GM19468 (cell line): ENCODE results near the gene EPHB2.

Experiments used
- ATAC-seq: cut with Tn5 transposase; IDR thresholded peaks from one replicate; pipeline ENCODE4 v1.9.1; 2021; ENCODE audit warnings: mild to moderate bottlenecking, moderate library complexity, moderate number of reproducible peaks; ENCODE audit not compliant: unreplicated experiment; ENCODE audit errors: extremely low read depth

The EPHB2 gene

GRCh38 chr1:22959545-22960360 is 249.1 kb downstream of the EPHB2 start:
- ATAC-seq, result no peak

DNA sequence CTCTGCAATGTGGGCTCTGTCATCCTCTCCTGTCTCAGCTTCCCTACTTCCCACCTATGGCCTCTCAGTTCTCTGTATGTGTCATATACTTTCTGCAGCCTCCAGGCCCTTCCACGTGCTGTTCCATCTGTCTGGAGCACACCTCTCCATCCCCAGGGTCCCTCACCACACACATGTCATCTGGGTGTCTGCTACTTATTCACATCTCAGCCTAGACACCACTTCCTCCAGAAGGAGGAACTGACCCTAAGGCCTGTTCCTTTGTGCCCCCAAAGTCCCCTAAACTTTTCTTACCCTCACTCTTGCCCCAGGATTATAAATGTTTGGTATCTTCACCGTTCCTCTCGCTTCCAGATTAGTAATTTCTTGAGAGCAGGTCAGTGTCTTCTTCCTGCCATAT is 251.9 kb downstream of the EPHB2 start:
- ATAC-seq, result no peak

- no peak for ATAC-seq
Measured at GRCh38 chr1:22963044-22963677, 252.5 kb downstream of the EPHB2 start.

- no peak for ATAC-seq
Measured at GRCh38 chr1:22966309-22966708, 255.7 kb downstream of the EPHB2 start.

GRCh38 chr1:22967833-22968232 is 257.2 kb downstream of the EPHB2 start:
- ATAC-seq, result no peak

DNA sequence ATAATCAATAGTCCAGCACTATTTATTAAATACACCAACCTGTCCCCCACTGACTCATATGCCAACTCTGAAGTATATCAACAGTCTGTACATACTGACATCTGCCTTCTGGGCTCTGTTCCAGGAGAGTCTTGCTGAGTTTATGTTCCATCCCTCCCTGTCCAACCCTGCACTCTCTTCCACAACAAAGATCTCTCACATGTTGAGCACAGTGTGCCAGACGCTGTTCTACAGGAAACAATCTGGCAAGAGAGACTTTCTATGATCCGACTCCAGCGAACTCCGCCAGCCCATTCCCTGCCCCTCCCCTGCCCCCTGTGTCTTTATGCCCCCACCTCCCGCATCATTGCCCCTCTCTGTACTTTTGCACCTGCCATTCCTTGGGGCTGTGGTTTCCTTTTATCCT is 258.7 kb downstream of the EPHB2 start:
- ATAC-seq, result no peak

- ATAC-seq, result no peak
Measured at GRCh38 chr1:22970096-22970495, 259.5 kb downstream of the EPHB2 start.
